Measurements from ENCODE around the gene OSBPL6. TPM values are rescaled to one million over a fixed set of nuclear protein-coding genes. Genes with fewer than 3 reads are reported as not detected.

The OSBPL6 gene
- total and polyA plus RNA-seq, 2 of the 13 experiments (the other 11 are each of a cell fraction or from before 2014, with no cell fraction given), result 0.03 to 0.11 TPM

GRCh38 chr2:178413472-178414265 lies 219.4 kb downstream of the OSBPL6 start (continued):
- no peak for TF ChIP-seq AHDC1 (CRISPR knock-in tag; IDR thresholded peaks at IDR 0.05; ENCODE audit: borderline replicate concordance)
- no peak for TF ChIP-seq PRMT3 (CRISPR knock-in tag; IDR thresholded peaks at IDR 0.05; ENCODE audit: borderline replicate concordance, low read depth)
- peak; percentile 39; the same call in 1 of the 2 replicates for TF ChIP-seq ARHGAP35 (CRISPR knock-in tag; IDR thresholded peaks at IDR 0.05; ENCODE audit: borderline replicate concordance)
- TF ChIP-seq ATF5 (CRISPR knock-in tag; IDR thresholded peaks at IDR 0.05; ENCODE audit: low read depth), result no peak
- TF ChIP-seq SAP130 (CRISPR knock-in tag; IDR thresholded peaks at IDR 0.05; ENCODE audit: low read depth), result peak; percentile 49; the same call in 1 of the 2 replicates
- peak; percentile 59; the same call in 1 of the 2 replicates for TF ChIP-seq MXD3 (CRISPR knock-in tag; IDR thresholded peaks at IDR 0.05)
- TF ChIP-seq ZNF121 (CRISPR knock-in tag; IDR thresholded peaks at IDR 0.05), result no peak
- peak; percentile 47; the same call in 1 of the 2 replicates for TF ChIP-seq ZNF354B (CRISPR knock-in tag; IDR thresholded peaks at IDR 0.05)
- TF ChIP-seq TBX2 (CRISPR knock-in tag; IDR thresholded peaks at IDR 0.05; ENCODE audit: borderline replicate concordance), result peak; percentile 50; the same call in 1 of the 2 replicates
- peak; percentile 66 for TF ChIP-seq HNRNPLL (IDR thresholded peaks at IDR 0.05; ENCODE audit: low read depth, low read length, poor library complexity, severe bottlenecking)
- peak; percentile 34 for TF ChIP-seq AGO1 (IDR thresholded peaks at IDR 0.05; ENCODE audit: low read depth, low read length, poor library complexity, severe bottlenecking)
- peak; percentile 70; the same call in 1 of the 2 replicates for TF ChIP-seq ZNF20 (CRISPR knock-in tag; IDR thresholded peaks at IDR 0.05)
- TF ChIP-seq EED (CRISPR knock-in tag; IDR thresholded peaks at IDR 0.05), result peak; percentile 57; the same call in 1 of the 2 replicates
- no peak for TF ChIP-seq SAFB2 (CRISPR knock-in tag; IDR thresholded peaks at IDR 0.05; ENCODE audit: borderline replicate concordance, low read depth)
- TF ChIP-seq KDM2A (CRISPR knock-in tag; IDR thresholded peaks at IDR 0.05; ENCODE audit: borderline replicate concordance, low read depth), result peak; percentile 74; the same call in 1 of the 2 replicates
- TF ChIP-seq GATAD2A (CRISPR knock-in tag; IDR thresholded peaks at IDR 0.05), result 0 out of 2 replicates have a peak, but pooled peaks have one; percentile 33
- TF ChIP-seq ZBTB25 (CRISPR knock-in tag; IDR thresholded peaks at IDR 0.05), result 0 out of 2 replicates have a peak, but pooled peaks have one; percentile 9
- TF ChIP-seq ZNF260 (CRISPR knock-in tag; IDR thresholded peaks at IDR 0.05; ENCODE audit: borderline replicate concordance, low read depth), result no peak
- 0 out of 2 replicates have a peak, but pooled peaks have one; percentile 16 for TF ChIP-seq ELF1 (CRISPR knock-in tag; IDR thresholded peaks at IDR 0.05)
- TF ChIP-seq RXRA (CRISPR knock-in tag; IDR thresholded peaks at IDR 0.05), result peak; percentile 56; the same call in 1 of the 2 replicates
- TF ChIP-seq ZNF501 (CRISPR knock-in tag; IDR thresholded peaks at IDR 0.05), result peak; percentile 76; the same call in 1 of the 2 replicates
